HG03135 (cell line): ENCODE data around the gene LRRC1.
"Not testable (repeated sequence)": the region's sequence is repeated elsewhere in the genome, so short reads cannot be mapped to it uniquely, and the experiment has no call there.

ENCODE experiments used
- ATAC-seq: cut with Tn5 transposase; IDR thresholded peaks from one replicate; pipeline ENCODE4 v1.9.1; 2021; ENCODE audit warnings: mild to moderate bottlenecking, moderate library complexity; ENCODE audit not compliant: unreplicated experiment

The LRRC1 gene

GRCh38 chr6:53794720-53795339 is at the start of gene LRRC1:
Gene LRRC1 (plus strand): TSS chr6:53795005. CDS start chr6:53795257, 252 bp downstream.
- ATAC-seq: peak; percentile 69

- no peak for ATAC-seq
Observed at GRCh38 chr6:53746442-53747103, 48.2 kb upstream of the LRRC1 start.

- no peak for ATAC-seq
Observed at GRCh38 chr6:53750052-53750650, 44.7 kb upstream of the LRRC1 start.

- ATAC-seq: no peak
Observed at GRCh38 chr6:53751417-53751816, 43.4 kb upstream of the LRRC1 start.

GRCh38 chr6:53752440-53752839 is 42.4 kb upstream of the LRRC1 start:
- no peak for ATAC-seq

GRCh38 chr6:53752856-53753255 is 41.9 kb upstream of the LRRC1 start:
- no peak for ATAC-seq

- no peak for ATAC-seq
Observed at GRCh38 chr6:53754330-53754729, 40.5 kb upstream of the LRRC1 start.

- no peak for ATAC-seq
Observed at GRCh38 chr6:53756396-53756795, 38.4 kb upstream of the LRRC1 start.

GRCh38 chr6:53758496-53758895 is 36.3 kb upstream of the LRRC1 start:
- ATAC-seq: no peak

GRCh38 chr6:53761036-53761435 is 33.8 kb upstream of the LRRC1 start:
- ATAC-seq: no peak

- no peak for ATAC-seq
Observed at GRCh38 chr6:53765270-53765669, 29.5 kb upstream of the LRRC1 start.

GRCh38 chr6:53766930-53767329 is 27.9 kb upstream of the LRRC1 start:
- no peak for ATAC-seq

- no peak for ATAC-seq
Observed at GRCh38 chr6:53767941-53768340, 26.9 kb upstream of the LRRC1 start.

GRCh38 chr6:53768636-53769035 is 26.2 kb upstream of the LRRC1 start:
- ATAC-seq: no peak

- ATAC-seq: no peak
Observed at GRCh38 chr6:53770780-53771249, 24.0 kb upstream of the LRRC1 start.

GRCh38 chr6:53771785-53772624 is 22.8 kb upstream of the LRRC1 start:
- no peak for ATAC-seq

- ATAC-seq: no peak
Observed at GRCh38 chr6:53773044-53773696, 21.6 kb upstream of the LRRC1 start.

GRCh38 chr6:53776152-53776551 is 18.7 kb upstream of the LRRC1 start:
- ATAC-seq: not testable (repeated sequence)

- ATAC-seq: not testable (repeated sequence)
Observed at GRCh38 chr6:53784991-53785390, 9.8 kb upstream of the LRRC1 start.

- no peak for ATAC-seq
Observed at GRCh38 chr6:53786832-53787231, 8.0 kb upstream of the LRRC1 start.

- ATAC-seq: no peak
Observed at GRCh38 chr6:53790886-53791285, 3.9 kb upstream of the LRRC1 start.
